Panc1 (cell line): ENCODE measurements around the gene QRFP. TPM values are rescaled to one million over a fixed set of nuclear protein-coding genes. Genes with fewer than 3 reads are reported as not detected.

Experiments used
- ATAC-seq: fragments of 200-7000 bp; cut with Tn5 transposase; 2 replicates; pipeline ENCODE4 v1.9.1; 2020; ENCODE audit warnings: mild to moderate bottlenecking, moderate library complexity
- BruUV-seq: library from RNA; stranded (reverse); fragments of 400-500 nt; replicated peaks from 2 replicates; lab custom pipeline; 2021; lab: Mats Ljungman, UMichigan
- CTCF ChIA-PET: fragments of 300-600 bp; sonication (Branson Sonifier 250); formaldehyde crosslinking; loops from one replicate; lab custom pipeline; 2022; ENCODE audit warnings: antibody characterized with exemption; lab: Charles Lee
- POLR2A ChIA-PET: fragments of 300-600 bp; sonication (Branson Sonifier 250); formaldehyde crosslinking; loops from one replicate; lab custom pipeline; 2022; ENCODE audit warnings: antibody characterized with exemption; lab: Charles Lee
- DNase-seq: peaks from one replicate; pipeline ENCODE4 v3.0.0-alpha.2; 2010; ENCODE audit warnings: low read depth, low spot score
- H3K27ac ChIP-seq: 2 replicates; pipeline ENCODE4 v1.5.1; 2011; ENCODE audit warnings: mild to moderate bottlenecking, low read length, inconsistent platforms
- H3K27me3 ChIP-seq: fragments of 200-500 bp; sonication (Bioruptor generic); 2 replicates; pipeline ENCODE4 v1.6.0; 2014; ENCODE audit warnings: low read length, inconsistent platforms; ENCODE audit not compliant: control insufficient read depth, insufficient read depth
- H3K36me3 ChIP-seq: fragments of 200-500 bp; sonication (Bioruptor generic); 2 replicates; pipeline ENCODE4 v1.5.1; 2014; ENCODE audit warnings: inconsistent platforms, mild to moderate bottlenecking, low read length, moderate library complexity; ENCODE audit not compliant: control insufficient read depth, insufficient read depth
- H3K4me1 ChIP-seq: 2 replicates; pipeline ENCODE4 v1.5.1; 2011; ENCODE audit warnings: inconsistent platforms, mild to moderate bottlenecking, low read length, moderate library complexity; ENCODE audit not compliant: control insufficient read depth, insufficient read depth
- H3K4me3 ChIP-seq, 2 experiments: 2 replicates each; pipeline ENCODE4 v1.5.1; 2011 to 2012; ENCODE audit warnings: low read depth in 2 of 2, low read length in 2 of 2, mild to moderate bottlenecking in 2 of 2, inconsistent platforms in 1 of 2, moderate library complexity in 1 of 2
- H3K9me3 ChIP-seq: fragments of 200-500 bp; sonication (Bioruptor generic); 2 replicates; pipeline ENCODE4 v1.5.1; 2014; ENCODE audit warnings: low read depth, mild to moderate bottlenecking, inconsistent platforms, low read length, moderate library complexity; ENCODE audit not compliant: control insufficient read depth, insufficient read depth
- CTCF ChIP-seq: fragments of 450-650 bp; IDR thresholded peaks from 2 replicates; pipeline ENCODE4 v1.5.1; 2017; ENCODE audit warnings: mild to moderate bottlenecking
- POLR2AphosphoS5 ChIP-seq: IDR thresholded peaks from 2 replicates; pipeline ENCODE4 v1.6.1; 2012; ENCODE audit warnings: mild to moderate bottlenecking, low read depth, low read length, moderate library complexity
- REST ChIP-seq, 2 experiments: IDR thresholded peaks; 2 replicates each; pipeline ENCODE4 v1.6.1; 2011 to 2012; ENCODE audit warnings: low read depth in 2 of 2, control low read depth in 1 of 2, low read length in 1 of 2, mild to moderate bottlenecking in 1 of 2, moderate library complexity in 1 of 2; ENCODE audit not compliant: insufficient read depth in 1 of 2
- SIN3A ChIP-seq: IDR thresholded peaks from 2 replicates; pipeline ENCODE4 v1.6.1; 2012; ENCODE audit warnings: low read depth, mild to moderate bottlenecking, low read length, moderate library complexity, borderline replicate concordance; ENCODE audit not compliant: insufficient read depth
- TCF7L2 ChIP-seq: IDR thresholded peaks from 2 replicates; pipeline ENCODE4 v1.6.1; 2011; ENCODE audit warnings: mild to moderate bottlenecking, low read depth, low read length, inconsistent platforms
- in situ Hi-C: cut with HindIII; loops from 2 replicates; pipeline ENCODE4 v1.10.0; 2016; ENCODE audit warnings: low sequenced_read_pairs, low pct_unique_long_range_greater_than_20kb
- intact Hi-C: fragments of 100-400 bp; cut with micrococcal nuclease; formaldehyde crosslinking; loops from one replicate; pipeline ENCODE4 v1.10.0; 2022; ENCODE audit not compliant: unreplicated experiment
- total RNA-seq: library from RNA; stranded (reverse); gene quantifications from one replicate; pipeline ENCODE4 v1.2.1, GENCODE V29; 2021; ENCODE audit not compliant: unreplicated experiment

QRFP gene
- total RNA-seq, 1 experiment from 2014 or later, result not detected

GRCh38 chr9:130924448-130924788, 27.8 kb upstream of the QRFP start:
- no peaks in the 10 kb centered on the region for H3K36me3 ChIP-seq
- DNase-seq, result no peak
- no peaks in the 10 kb centered on the region for H3K9me3 ChIP-seq
- no TSS peak for BruUV-seq
- H3K4me1 ChIP-seq, result peaks cover 12% of the 10 kb centered on the region
- TF ChIP-seq POLR2AphosphoS5 (no peak), CTCF (no peak), TCF7L2 (no peak), REST (IDR thresholded peaks at IDR 0.05; ENCODE audit: insufficient read depth in 1 of 2, low read depth in 2 of 2, low read length in 1 of 2) (no peak), SIN3A (no peak)
- in situ Hi-C loops, result no loop called here
- POLR2A ChIA-PET, result no interaction called here
- CTCF ChIA-PET, result no interaction called here
- no peak overlapping the region for H3K27ac ChIP-seq
- no peak overlapping the region for H3K4me3 ChIP-seq
- H3K27me3 ChIP-seq, result no peaks in the 10 kb centered on the region
- intact Hi-C loops, result no loop called here
- ATAC-seq, result no peak

GRCh38 chr9:130923611-130924447, 27.2 kb upstream of the QRFP start:
- TF ChIP-seq CTCF, result no peak
- no peak for TF ChIP-seq POLR2AphosphoS5
- no peak overlapping the region for H3K27ac ChIP-seq
- H3K4me3 ChIP-seq, result no peak overlapping the region
- H3K9me3 ChIP-seq, result no peaks in the 10 kb centered on the region
- POLR2A ChIA-PET, result no interaction called here
- in situ Hi-C loops, result no loop called here
- H3K36me3 ChIP-seq, result no peaks in the 10 kb centered on the region
- BruUV-seq, result no TSS peak
- intact Hi-C loops, result no loop called here
- DNase-seq, result no peak
- peaks cover 12% of the 10 kb centered on the region for H3K4me1 ChIP-seq
- CTCF ChIA-PET, result no interaction called here
- H3K27me3 ChIP-seq, result no peaks in the 10 kb centered on the region
- no peak for ATAC-seq
